ENCODE results near the gene KSR1.

DNA sequence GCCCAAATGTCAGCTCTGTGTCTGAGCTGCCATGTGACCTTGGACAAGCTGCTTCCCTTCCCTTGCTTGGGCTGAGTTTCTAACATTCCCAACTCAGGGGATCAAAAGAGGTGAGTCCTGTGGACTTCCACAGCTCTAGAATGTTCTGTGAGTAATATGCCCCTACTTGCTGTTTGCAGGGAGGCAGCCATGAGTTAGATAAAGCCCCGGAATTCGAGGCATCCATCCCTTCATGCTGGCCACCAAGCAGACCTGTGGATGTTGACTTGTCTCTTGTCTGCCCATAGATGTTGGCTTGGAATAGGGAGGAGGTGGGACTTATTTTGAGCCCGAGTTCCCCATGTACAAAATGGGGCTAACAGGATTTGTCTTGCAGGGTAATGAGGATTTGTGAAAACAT lies 36.2 kb downstream of the KSR1 start:
- TF ChIP-seq, protein P1, sequence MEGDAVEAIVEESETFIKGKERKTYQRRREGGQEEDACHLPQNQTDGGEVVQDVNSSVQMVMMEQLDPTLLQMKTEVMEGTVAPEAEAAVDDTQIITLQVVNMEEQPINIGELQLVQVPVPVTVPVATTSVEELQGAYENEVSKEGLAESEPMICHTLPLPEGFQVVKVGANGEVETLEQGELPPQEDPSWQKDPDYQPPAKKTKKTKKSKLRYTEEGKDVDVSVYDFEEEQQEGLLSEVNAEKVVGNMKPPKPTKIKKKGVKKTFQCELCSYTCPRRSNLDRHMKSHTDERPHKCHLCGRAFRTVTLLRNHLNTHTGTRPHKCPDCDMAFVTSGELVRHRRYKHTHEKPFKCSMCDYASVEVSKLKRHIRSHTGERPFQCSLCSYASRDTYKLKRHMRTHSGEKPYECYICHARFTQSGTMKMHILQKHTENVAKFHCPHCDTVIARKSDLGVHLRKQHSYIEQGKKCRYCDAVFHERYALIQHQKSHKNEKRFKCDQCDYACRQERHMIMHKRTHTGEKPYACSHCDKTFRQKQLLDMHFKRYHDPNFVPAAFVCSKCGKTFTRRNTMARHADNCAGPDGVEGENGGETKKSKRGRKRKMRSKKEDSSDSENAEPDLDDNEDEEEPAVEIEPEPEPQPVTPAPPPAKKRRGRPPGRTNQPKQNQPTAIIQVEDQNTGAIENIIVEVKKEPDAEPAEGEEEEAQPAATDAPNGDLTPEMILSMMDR (IDR thresholded peaks at IDR 0.05; ENCODE audit: control extremely low read depth in 1 of 3, insufficient read depth in 1 of 3, low read depth in 1 of 3, low read length in 3 of 3) = no peak
- no peak for TF ChIP-seq EZH2 (IDR thresholded peaks at IDR 0.05; ENCODE audit: low read depth, low read length, severe bottlenecking)
- no peak for TF ChIP-seq ZNF274 (IDR thresholded peaks at IDR 0.05; ENCODE audit: borderline replicate concordance, extremely low read depth, low read length)
- no peak for TF ChIP-seq USF2 (IDR thresholded peaks at IDR 0.05; ENCODE audit: low read length)
- TF ChIP-seq POLR2AphosphoS5 (IDR thresholded peaks at IDR 0.05; ENCODE audit: low read depth, low read length) = no peak
- TF ChIP-seq CEBPB (IDR thresholded peaks at IDR 0.05; ENCODE audit: low read depth, low read length) = no peak
- no peak for TF ChIP-seq POU5F1 (IDR thresholded peaks at IDR 0.05; ENCODE audit: low read depth, low read length)
- TF ChIP-seq TEAD4 (IDR thresholded peaks at IDR 0.05; ENCODE audit: low read depth, low read length) = 0 out of 2 replicates have a peak, but pooled peaks have one; percentile 27
- no peak for TF ChIP-seq SP1 (IDR thresholded peaks at IDR 0.05; ENCODE audit: low read depth, low read length)
- TF ChIP-seq, protein P2, sequence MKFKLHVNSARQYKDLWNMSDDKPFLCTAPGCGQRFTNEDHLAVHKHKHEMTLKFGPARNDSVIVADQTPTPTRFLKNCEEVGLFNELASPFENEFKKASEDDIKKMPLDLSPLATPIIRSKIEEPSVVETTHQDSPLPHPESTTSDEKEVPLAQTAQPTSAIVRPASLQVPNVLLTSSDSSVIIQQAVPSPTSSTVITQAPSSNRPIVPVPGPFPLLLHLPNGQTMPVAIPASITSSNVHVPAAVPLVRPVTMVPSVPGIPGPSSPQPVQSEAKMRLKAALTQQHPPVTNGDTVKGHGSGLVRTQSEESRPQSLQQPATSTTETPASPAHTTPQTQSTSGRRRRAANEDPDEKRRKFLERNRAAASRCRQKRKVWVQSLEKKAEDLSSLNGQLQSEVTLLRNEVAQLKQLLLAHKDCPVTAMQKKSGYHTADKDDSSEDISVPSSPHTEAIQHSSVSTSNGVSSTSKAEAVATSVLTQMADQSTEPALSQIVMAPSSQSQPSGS (IDR thresholded peaks at IDR 0.05; ENCODE audit: low read length) = no peak

Data from H1 (cell line).